Smooth muscle cell (in vitro differentiated cells): ENCODE results near the gene DPYSL4. TPM values are rescaled to one million over a fixed set of nuclear protein-coding genes. Genes with fewer than 3 reads are reported as not detected.

Experiments
- DNase-seq: peaks from one replicate; lab custom pipeline; 2025; ENCODE audit not compliant: unreplicated experiment; lab: John Stamatoyannopoulos, UW
- H2AFZ ChIP-seq: fragments of 200-600 bp; sonication (generic); 2 replicates; pipeline ENCODE4 v1.6.0; 2016; ENCODE audit warnings: antibody characterized with exemption, low read depth, mild to moderate bottlenecking
- H3F3A ChIP-seq: fragments of 200-600 bp; sonication (generic); 2 replicates; pipeline ENCODE4 v1.6.0; 2017; ENCODE audit warnings: antibody characterized with exemption, low read depth
- H3K27ac ChIP-seq: fragments of 200-600 bp; sonication (generic); 2 replicates; pipeline ENCODE4 v1.5.1; 2016; ENCODE audit warnings: low read depth, mild to moderate bottlenecking
- H3K27me3 ChIP-seq: fragments of 200-600 bp; sonication (generic); 2 replicates; pipeline ENCODE4 v1.6.1; 2016; ENCODE audit warnings: low read depth, mild to moderate bottlenecking
- H3K36me3 ChIP-seq: fragments of 200-600 bp; sonication (generic); 2 replicates; pipeline ENCODE4 v1.5.1; 2016; ENCODE audit warnings: low read depth
- H3K4me1 ChIP-seq: fragments of 200-600 bp; sonication (generic); 2 replicates; pipeline ENCODE4 v1.5.1; 2016; ENCODE audit warnings: low read depth
- H3K4me2 ChIP-seq: fragments of 200-600 bp; sonication (generic); 2 replicates; pipeline ENCODE4 v1.6.0; 2016; ENCODE audit warnings: mild to moderate bottlenecking
- H3K4me3 ChIP-seq: fragments of 200-600 bp; sonication (generic); 2 replicates; pipeline ENCODE4 v1.5.1; 2016; ENCODE audit warnings: mild to moderate bottlenecking
- H3K79me2 ChIP-seq: fragments of 200-600 bp; sonication (generic); 2 replicates; pipeline ENCODE4 v1.6.0; 2016; ENCODE audit warnings: low read depth, mild to moderate bottlenecking
- H3K9ac ChIP-seq: fragments of 200-600 bp; sonication (generic); 2 replicates; pipeline ENCODE4 v1.6.0; 2016; ENCODE audit warnings: low read depth
- H3K9me3 ChIP-seq: fragments of 200-600 bp; sonication (generic); replicated peaks from 2 replicates; pipeline ENCODE4 v1.5.1; 2016; ENCODE audit warnings: low read depth
- H4K20me1 ChIP-seq: fragments of 200-600 bp; sonication (generic); 2 replicates; pipeline ENCODE4 v1.6.0; 2016; ENCODE audit warnings: low read depth
- WGBS: methylation state at CpG from one replicate; pipeline ENCODE4 v1.1.7; 2016; ENCODE audit warnings: low lambda C conversion rate; 5-methylcytosine and 5-hydroxymethylcytosine counted together
- polyA plus RNA-seq: library from polyadenylated mRNA; unstranded; fragments of >200 nt; fragmentation: Nextera tagmentation; extraction: Ambion mirVana; gene quantifications from 2 replicates; pipeline ENCODE4 v1.2.1, GENCODE V29; 2016
- total RNA-seq: library from RNA; depleted of rRNA; stranded (reverse); fragments of >200 nt; gene quantifications from 2 replicates; pipeline ENCODE4 v1.2.3, GENCODE V29; 2014
- TF ChIP-seq, protein P1 (sequence below): fragments of 200-600 bp; sonication (generic); IDR thresholded peaks from 2 replicates; pipeline ENCODE4 v1.5.1; 2017; ENCODE audit warnings: borderline replicate concordance, mild to moderate bottlenecking, antibody characterized with exemption; ENCODE audit not compliant: insufficient read depth, poor library complexity, severe bottlenecking

The DPYSL4 gene
- total and polyA plus RNA-seq, 2 experiments from 2014 or later: 6.0 to 7.4 TPM

DNA sequence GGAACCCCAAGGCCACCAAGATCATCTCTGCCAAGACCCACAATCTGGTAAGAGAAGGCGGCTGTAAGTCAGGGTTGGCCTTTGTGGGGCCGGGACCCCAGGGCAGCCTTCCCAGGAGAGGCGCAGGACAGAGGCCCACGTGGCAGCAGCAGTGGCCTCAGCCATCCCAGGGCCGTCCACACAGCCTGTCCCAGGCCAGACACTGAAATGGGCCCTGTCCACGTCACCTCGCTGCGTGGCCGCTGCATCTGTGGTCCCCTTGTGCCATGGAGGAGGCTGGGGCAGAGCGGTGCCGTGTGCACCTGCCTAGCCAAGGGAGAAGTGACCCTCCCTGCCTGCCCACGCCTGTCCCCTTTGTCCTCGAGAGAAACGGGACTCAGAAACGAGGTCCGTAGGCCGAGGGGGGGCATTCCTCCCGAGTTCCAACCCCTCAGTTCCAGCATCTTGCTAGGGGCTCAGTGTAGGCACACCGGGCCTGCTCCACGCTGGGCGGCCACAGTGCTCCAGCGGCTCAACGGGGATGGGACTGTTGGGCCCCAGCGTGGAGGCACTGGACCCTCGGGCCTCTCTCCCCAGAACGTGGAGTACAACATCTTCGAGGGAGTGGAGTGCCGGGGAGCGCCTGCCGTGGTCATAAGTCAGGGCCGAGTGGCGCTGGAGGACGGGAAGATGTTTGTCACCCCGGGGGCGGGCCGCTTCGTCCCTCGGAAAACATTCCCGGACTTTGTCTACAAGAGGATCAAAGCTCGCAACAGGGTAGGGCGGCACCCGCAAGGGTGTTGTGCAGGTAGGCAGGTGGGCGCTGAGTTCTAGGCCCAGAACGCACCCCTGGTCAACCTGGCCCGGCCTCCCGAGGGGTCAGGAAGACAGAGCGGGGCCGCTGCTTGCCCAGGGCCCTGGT lies 15.6 kb downstream of the DPYSL4 start:
- Histone ChIP-seq H3K9me3 (no peaks in the 10 kb centered on the region), H3K4me2 (no peak overlapping the region), H3K4me3 (no peak overlapping the region), H3K79me2 (no peaks in the 10 kb centered on the region), H2AFZ (no peak overlapping the region), H3K4me1 (no peaks in the 10 kb centered on the region), H3F3A (no peaks in the 10 kb centered on the region), H3K27ac (no peak overlapping the region), H3K36me3 (no peaks in the 10 kb centered on the region), H4K20me1 (no peaks in the 10 kb centered on the region), H3K27me3 (no peaks in the 10 kb centered on the region), H3K9ac (no peak overlapping the region)
- TF ChIP-seq, protein P1, sequence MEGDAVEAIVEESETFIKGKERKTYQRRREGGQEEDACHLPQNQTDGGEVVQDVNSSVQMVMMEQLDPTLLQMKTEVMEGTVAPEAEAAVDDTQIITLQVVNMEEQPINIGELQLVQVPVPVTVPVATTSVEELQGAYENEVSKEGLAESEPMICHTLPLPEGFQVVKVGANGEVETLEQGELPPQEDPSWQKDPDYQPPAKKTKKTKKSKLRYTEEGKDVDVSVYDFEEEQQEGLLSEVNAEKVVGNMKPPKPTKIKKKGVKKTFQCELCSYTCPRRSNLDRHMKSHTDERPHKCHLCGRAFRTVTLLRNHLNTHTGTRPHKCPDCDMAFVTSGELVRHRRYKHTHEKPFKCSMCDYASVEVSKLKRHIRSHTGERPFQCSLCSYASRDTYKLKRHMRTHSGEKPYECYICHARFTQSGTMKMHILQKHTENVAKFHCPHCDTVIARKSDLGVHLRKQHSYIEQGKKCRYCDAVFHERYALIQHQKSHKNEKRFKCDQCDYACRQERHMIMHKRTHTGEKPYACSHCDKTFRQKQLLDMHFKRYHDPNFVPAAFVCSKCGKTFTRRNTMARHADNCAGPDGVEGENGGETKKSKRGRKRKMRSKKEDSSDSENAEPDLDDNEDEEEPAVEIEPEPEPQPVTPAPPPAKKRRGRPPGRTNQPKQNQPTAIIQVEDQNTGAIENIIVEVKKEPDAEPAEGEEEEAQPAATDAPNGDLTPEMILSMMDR: no peak
- DNase-seq: no peak
- WGBS: 95% methylated on average over 48 of the region's 48 CpGs

DNA sequence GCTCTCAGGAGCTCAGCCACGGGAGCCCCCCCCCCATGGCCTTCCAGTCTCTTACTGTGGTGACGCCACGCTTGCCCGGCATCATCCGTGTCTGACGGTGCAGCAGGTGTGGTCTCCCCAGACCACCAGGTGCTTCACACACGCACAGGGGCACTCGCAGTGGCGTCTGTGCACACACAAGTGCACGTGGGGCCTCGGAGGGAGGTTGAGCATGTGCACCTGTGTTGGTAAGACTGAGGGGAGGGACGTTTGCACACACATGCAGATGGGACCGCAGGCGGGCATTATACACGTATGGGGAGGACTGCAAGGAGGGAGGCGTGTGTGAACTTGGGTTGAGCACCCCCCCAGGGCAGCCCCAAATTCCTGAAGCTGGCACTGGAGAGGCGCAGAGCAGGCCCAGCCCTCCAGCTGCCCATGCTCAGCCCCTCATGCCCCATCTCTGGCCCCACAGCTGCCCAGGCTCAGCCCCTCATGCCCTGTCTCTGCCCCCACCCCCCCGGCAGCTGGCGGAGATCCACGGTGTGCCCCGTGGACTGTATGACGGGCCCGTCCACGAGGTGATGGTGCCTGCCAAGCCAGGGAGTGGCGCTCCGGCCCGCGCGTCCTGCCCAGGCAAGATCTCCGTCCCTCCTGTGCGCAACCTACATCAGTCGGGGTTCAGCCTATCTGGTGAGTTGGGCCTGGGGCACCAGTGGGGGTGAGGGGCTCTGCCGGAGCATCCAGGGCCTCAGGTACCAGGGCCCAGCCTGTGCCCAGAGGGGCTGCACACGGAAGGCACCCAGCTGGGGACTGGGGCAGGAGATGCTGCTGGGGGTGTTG lies 16.7 kb downstream of the DPYSL4 start:
- WGBS: 97% methylated on average over 33 of the region's 34 CpGs
- H3K9me3 ChIP-seq: no peaks in the 10 kb centered on the region
- no peak overlapping the region for H3K4me3 ChIP-seq
- no peaks in the 10 kb centered on the region for H3K79me2 ChIP-seq
- no peaks in the 10 kb centered on the region for H3K27me3 ChIP-seq
- no peaks in the 10 kb centered on the region for H3F3A ChIP-seq
- no peaks in the 10 kb centered on the region for H4K20me1 ChIP-seq
- no peak overlapping the region for H3K4me2 ChIP-seq
- no peaks in the 10 kb centered on the region for H3K36me3 ChIP-seq
- TF ChIP-seq, protein P1: no peak
- H3K27ac ChIP-seq: no peak overlapping the region
- H3K9ac ChIP-seq: no peak overlapping the region
- H2AFZ ChIP-seq: no peak overlapping the region
- H3K4me1 ChIP-seq: no peaks in the 10 kb centered on the region
- no peak for DNase-seq

DNA sequence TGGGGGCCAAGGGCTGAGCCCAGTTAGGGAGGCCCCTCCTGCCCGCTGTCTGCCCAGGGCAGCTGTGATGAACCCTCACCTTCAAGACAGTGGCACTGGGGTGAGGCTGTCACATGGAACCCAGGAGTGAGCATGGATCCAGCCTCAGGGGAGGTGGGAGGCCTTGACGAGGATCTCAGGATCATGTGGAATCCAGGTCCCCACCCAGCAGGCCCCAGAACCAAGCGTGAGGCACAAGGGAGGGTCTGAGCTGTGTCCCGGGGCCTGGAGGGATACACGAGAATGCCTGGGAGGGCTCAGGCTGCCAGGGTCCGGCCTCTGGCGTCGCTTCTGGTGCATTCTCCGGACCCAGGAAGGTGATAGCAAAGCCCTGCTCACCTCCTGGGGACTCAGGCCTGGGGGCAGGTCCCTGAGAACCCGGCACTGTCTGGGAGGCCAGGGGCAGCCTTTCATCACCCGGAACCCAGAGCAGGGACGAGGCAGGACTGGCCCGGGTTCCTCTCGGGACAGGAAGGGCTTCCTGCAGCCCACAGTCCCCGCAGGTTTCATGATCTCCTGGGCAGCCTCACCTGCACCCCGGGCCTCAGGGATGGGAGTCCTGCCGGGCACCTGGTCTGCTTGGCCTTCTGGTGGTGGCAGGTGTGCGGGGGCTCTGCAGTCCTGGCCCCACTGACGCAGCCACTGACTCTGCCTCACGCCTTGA lies 17.5 kb downstream of the DPYSL4 start:
- Histone ChIP-seq H3K4me3 (no peak overlapping the region), H3K27ac (no peak overlapping the region), H3K4me1 (no peaks in the 10 kb centered on the region), H3K36me3 (no peaks in the 10 kb centered on the region), H2AFZ (no peak overlapping the region), H3K4me2 (no peak overlapping the region), H3K79me2 (no peaks in the 10 kb centered on the region), H4K20me1 (no peaks in the 10 kb centered on the region), H3K9ac (no peak overlapping the region), H3K27me3 (no peaks in the 10 kb centered on the region), H3K9me3 (no peaks in the 10 kb centered on the region), H3F3A (no peaks in the 10 kb centered on the region)
- 94% methylated on average over 20 of the region's 20 CpGs for WGBS
- TF ChIP-seq, protein P1: no peak
- DNase-seq: no peak
